HCT116 (cell line): ENCODE measurements around the gene CNTN4. TPM values are rescaled to one million over a fixed set of nuclear protein-coding genes. Genes with fewer than 3 reads are reported as not detected.

Experiments
- ATAC-seq: fragments of 200-7000 bp; cut with Tn5 transposase; 2 replicates; pipeline ENCODE4 v1.9.1; 2020; ENCODE audit warnings: mild to moderate bottlenecking, moderate library complexity
- BruUV-seq: library from RNA; stranded (reverse); fragments of 400-500 nt; replicated peaks from 2 replicates; lab custom pipeline; 2021; lab: Mats Ljungman, UMichigan
- CTCF ChIA-PET: fragments of 300-600 bp; sonication (Branson Sonifier 250); formaldehyde crosslinking; loops from one replicate; lab custom pipeline; 2021; ENCODE audit warnings: antibody characterized with exemption; lab: Charles Lee
- POLR2A ChIA-PET: fragments of 300-600, 350-600 bp; sonication (Branson Sonifier 250); formaldehyde crosslinking; loops from one replicate; lab custom pipeline; 2021; ENCODE audit warnings: antibody characterized with exemption; lab: Charles Lee
- RAD21 ChIA-PET, 2 experiments: fragments of 300-600 bp; sonication (Branson Sonifier 250); formaldehyde crosslinking; loops; one replicate each; lab custom pipeline; 2023; ENCODE audit warnings: low total read pairs in 2 of 2; ENCODE audit not compliant: uncharacterized antibody in 2 of 2, unreplicated experiment in 2 of 2, low non-redundant PET in 1 of 2; lab: Charles Lee
- DNase-seq: peaks from one replicate; pipeline ENCODE4 v3.0.0-alpha.2; 2010; ENCODE audit warnings: low read depth, low spot score
- H2AFZ ChIP-seq: fragments of 200-600 bp; shearing (Covaris generic), sonication (generic); 2 replicates; pipeline ENCODE4 v1.6.1; 2017; ENCODE audit warnings: low read depth, mixed run types, mixed read lengths, antibody characterized with exemption, low read length; ENCODE audit not compliant: poor library complexity, severe bottlenecking
- H3K27ac ChIP-seq: 2 replicates; pipeline ENCODE4 v1.5.1; 2012; ENCODE audit warnings: low read depth, low read length
- H3K27me3 ChIP-seq: fragments of 200-600 bp; sonication (generic); 2 replicates; pipeline ENCODE4 v1.6.1; 2016; ENCODE audit warnings: mixed run types, low read length, mixed read lengths; ENCODE audit not compliant: insufficient read depth
- H3K36me3 ChIP-seq, 2 experiments: fragments of 200-500 bp in 1 of 2; fragments of 200-600 bp in 1 of 2; sonication (Bioruptor generic) in 1 of 2; sonication (generic) in 1 of 2; 2 replicates each; pipeline versions ENCODE4 v1.5.1 to v1.6.1; 2014 to 2016; ENCODE audit warnings: low read length in 2 of 2, inconsistent platforms in 1 of 2, mixed read lengths in 1 of 2, mixed run types in 1 of 2; ENCODE audit not compliant: insufficient read depth in 2 of 2, control insufficient read depth in 1 of 2
- H3K4me1 ChIP-seq, 2 experiments: fragments of 200-600 bp in 1 of 2; sonication (generic) in 1 of 2; 2 replicates each; pipeline versions ENCODE4 v1.5.1 to v1.6.1; 2012 to 2017; ENCODE audit warnings: low read length in 2 of 2, inconsistent platforms in 1 of 2, mild to moderate bottlenecking in 1 of 2, mixed read lengths in 1 of 2, mixed run types in 1 of 2, moderate library complexity in 1 of 2; ENCODE audit not compliant: insufficient read depth in 2 of 2, control insufficient read depth in 1 of 2
- H3K4me2 ChIP-seq: fragments of 200-600 bp; sonication (generic); 2 replicates; pipeline ENCODE4 v1.6.1; 2017; ENCODE audit warnings: mixed run types, low read length, mixed read lengths
- H3K4me3 ChIP-seq, 2 experiments: fragments of 200-600 bp in 1 of 2; sonication (generic) in 1 of 2; replicated peaks in 1 of 2; 2 replicates each; pipeline ENCODE4 v1.5.1; 2011 to 2016; ENCODE audit warnings: low read length in 2 of 2, control low read depth in 1 of 2, low read depth in 1 of 2, mild to moderate bottlenecking in 1 of 2, mixed read lengths in 1 of 2, mixed run types in 1 of 2
- H3K79me2 ChIP-seq: fragments of 200-600 bp; sonication (generic); 2 replicates; pipeline ENCODE4 v1.6.1; 2017; ENCODE audit warnings: mild to moderate bottlenecking, mixed run types, low read length, moderate library complexity, mixed read lengths; ENCODE audit not compliant: insufficient read depth
- H3K9ac ChIP-seq: fragments of 200-600 bp; sonication (generic); 2 replicates; pipeline ENCODE4 v1.6.1; 2016; ENCODE audit warnings: low read length, mixed read lengths
- H3K9me2 ChIP-seq: fragments of 200-600 bp; sonication (generic), shearing (Covaris generic); 2 replicates; pipeline ENCODE4 v1.6.1; 2017; ENCODE audit warnings: mixed run types, mild to moderate bottlenecking, moderate library complexity; ENCODE audit not compliant: insufficient read depth
- H3K9me3 ChIP-seq, 2 experiments: fragments of 200-500 bp in 1 of 2; fragments of 200-600 bp in 1 of 2; sonication (Bioruptor generic) in 1 of 2; sonication (generic) in 1 of 2; 2 replicates each; pipeline ENCODE4 v1.6.1; 2014 to 2017; ENCODE audit warnings: low read length in 2 of 2, mixed read lengths in 2 of 2, inconsistent platforms in 1 of 2, low read depth in 1 of 2, mild to moderate bottlenecking in 1 of 2, mixed run types in 1 of 2, moderate library complexity in 1 of 2; ENCODE audit not compliant: control insufficient read depth in 1 of 2, insufficient read depth in 1 of 2
- H4K20me1 ChIP-seq: fragments of 200-600 bp; sonication (generic), shearing (Covaris generic); 2 replicates; pipeline ENCODE4 v1.6.1; 2017; ENCODE audit warnings: mixed run types, mild to moderate bottlenecking, moderate library complexity; ENCODE audit not compliant: insufficient read depth
- CBX3 ChIP-seq: IDR thresholded peaks from 2 replicates; pipeline ENCODE4 v1.6.1; 2012; ENCODE audit warnings: low read depth
- CEBPB ChIP-seq: IDR thresholded peaks from 2 replicates; pipeline ENCODE4 v1.6.1; 2012; ENCODE audit warnings: low read depth
- ELF1 ChIP-seq: IDR thresholded peaks from 2 replicates; pipeline ENCODE4 v1.6.1; 2012; ENCODE audit warnings: low read depth, borderline replicate concordance
- EZH2 ChIP-seq: fragments of 200-600 bp; sonication (generic); IDR thresholded peaks from 2 replicates; pipeline ENCODE4 v1.6.1; 2017; ENCODE audit warnings: antibody characterized with exemption, mixed run types
- EZH2phosphoT487 ChIP-seq: fragments of 200-600 bp; IDR thresholded peaks from 2 replicates; pipeline ENCODE4 v1.6.1; 2018; ENCODE audit warnings: antibody characterized with exemption, borderline replicate concordance
- FOSL1 ChIP-seq: IDR thresholded peaks from 2 replicates; pipeline ENCODE4 v1.6.1; 2012; ENCODE audit warnings: low read depth
- POLR2A ChIP-seq: IDR thresholded peaks from 2 replicates; pipeline ENCODE4 v1.7.0; 2011; ENCODE audit warnings: borderline replicate concordance; ENCODE audit not compliant: insufficient read depth, insufficient read length; ENCODE audit errors: extremely low read depth
- POLR2AphosphoS5 ChIP-seq: IDR thresholded peaks from 2 replicates; pipeline ENCODE4 v1.6.1; 2011; ENCODE audit warnings: mild to moderate bottlenecking, low read depth, low read length, moderate library complexity
- RAD21 ChIP-seq: IDR thresholded peaks from 2 replicates; pipeline ENCODE4 v1.6.1; 2012; ENCODE audit warnings: low read depth, mild to moderate bottlenecking
- SIN3A ChIP-seq: IDR thresholded peaks from 2 replicates; pipeline ENCODE4 v1.6.1; 2012; ENCODE audit warnings: low read depth
- SP1 ChIP-seq: IDR thresholded peaks from 2 replicates; pipeline ENCODE4 v1.6.1; 2012; ENCODE audit warnings: low read depth
- SRF ChIP-seq: IDR thresholded peaks from 2 replicates; pipeline ENCODE4 v1.6.1; 2012; ENCODE audit warnings: low read depth
- YY1 ChIP-seq: IDR thresholded peaks from 2 replicates; pipeline ENCODE4 v1.6.1; 2011; ENCODE audit warnings: low read length, low read depth, moderate library complexity, mild to moderate bottlenecking; ENCODE audit not compliant: insufficient replicate concordance; ENCODE audit errors: extremely low read depth
- ZFX ChIP-seq: fragments of 450-650 bp; IDR thresholded peaks from 2 replicates; pipeline ENCODE4 v1.6.1; 2017
- ZNF274 ChIP-seq: fragments of 200-500 bp; sonication (Bioruptor generic); IDR thresholded peaks from 2 replicates; pipeline ENCODE4 v1.6.1; 2014; ENCODE audit warnings: mild to moderate bottlenecking, low read depth, low read length, inconsistent platforms
- intact Hi-C: fragments of 100-400 bp; cut with micrococcal nuclease; formaldehyde crosslinking; loops from 2 replicates; pipeline ENCODE4 v1.10.0; 2022
- total RNA-seq: library from RNA; stranded (reverse); gene quantifications from one replicate; pipeline ENCODE4 v1.2.1, GENCODE V29; 2021; ENCODE audit not compliant: unreplicated experiment
- TF ChIP-seq, protein P1 (sequence below), 3 experiments: fragments of 200-600 bp in 1 of 3; sonication (generic) in 1 of 3; IDR thresholded peaks in 2 of 3; conservative IDR thresholded peaks in 1 of 3; 2 replicates each; pipeline ENCODE4 v1.5.1; 2012 to 2017; ENCODE audit warnings: low read depth in 2 of 3, low read length in 2 of 3, antibody characterized with exemption in 1 of 3, borderline replicate concordance in 1 of 3, control low read depth in 1 of 3, mild to moderate bottlenecking in 1 of 3, mixed read lengths in 1 of 3, mixed run types in 1 of 3, moderate library complexity in 1 of 3; ENCODE audit not compliant: insufficient read depth in 1 of 3
- TF ChIP-seq, protein P2 (sequence below): IDR thresholded peaks from 2 replicates; pipeline ENCODE4 v1.6.1; 2012
- TF ChIP-seq, protein P3 (sequence below): IDR thresholded peaks from 2 replicates; pipeline ENCODE4 v1.6.1; 2012; ENCODE audit warnings: low read depth
- TF ChIP-seq, protein P4 (sequence below): IDR thresholded peaks from 2 replicates; pipeline ENCODE4 v1.6.1; 2011; ENCODE audit warnings: mild to moderate bottlenecking, low read length, moderate library complexity; ENCODE audit not compliant: insufficient replicate concordance; ENCODE audit errors: extremely low read depth
- TF ChIP-seq, protein P5 (sequence below): IDR thresholded peaks from 2 replicates; pipeline ENCODE4 v1.6.1; 2012

The CNTN4 gene
- total RNA-seq, 1 experiment from 2014 or later: not detected

DNA sequence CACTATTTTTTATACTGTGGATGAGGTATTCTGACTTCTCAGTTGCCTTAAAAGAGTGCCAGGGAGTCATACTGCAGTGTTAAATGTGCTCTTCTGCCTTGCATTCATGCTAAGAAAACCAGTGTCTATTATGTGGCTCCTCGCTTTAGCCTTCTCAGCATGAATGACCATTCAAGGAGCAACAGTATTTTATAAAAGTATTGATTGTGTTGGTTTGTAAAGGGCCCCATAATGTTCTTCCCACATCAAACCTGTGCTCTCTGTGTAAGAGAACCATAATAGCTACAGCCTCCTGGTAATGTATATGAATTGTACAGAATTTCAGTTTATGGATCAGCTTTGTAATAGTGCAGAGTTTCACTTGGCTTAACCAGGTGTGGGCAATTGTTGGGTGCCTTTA, 316.4 kb downstream of the CNTN4 start:
- BruUV-seq: no TSS peak
- Histone ChIP-seq H3K36me3 (no peaks in the 10 kb centered on the region), H2AFZ (no peak overlapping the region), H3K27ac (no peak overlapping the region), H3K4me3 (no peak overlapping the region), H3K9me2 (no peaks in the 10 kb centered on the region), H3K4me1 (no peaks in the 10 kb centered on the region), H3K9me3 (peaks cover 6 to 14% of the 10 kb centered on the region in 2 experiments; a peak in 2 of 4 replicates), H4K20me1 (no peaks in the 10 kb centered on the region), H3K4me2 (no peak overlapping the region), H3K27me3 (no peaks in the 10 kb centered on the region), H3K9ac (no peak overlapping the region), H3K79me2 (no peaks in the 10 kb centered on the region)
- CTCF ChIA-PET: no interaction called here
- POLR2A ChIA-PET: no interaction called here
- no peak for ATAC-seq
- RAD21 ChIA-PET: no interaction called here
- intact Hi-C loops: no loop called here
- no peak for DNase-seq
- TF ChIP-seq, protein P1, sequence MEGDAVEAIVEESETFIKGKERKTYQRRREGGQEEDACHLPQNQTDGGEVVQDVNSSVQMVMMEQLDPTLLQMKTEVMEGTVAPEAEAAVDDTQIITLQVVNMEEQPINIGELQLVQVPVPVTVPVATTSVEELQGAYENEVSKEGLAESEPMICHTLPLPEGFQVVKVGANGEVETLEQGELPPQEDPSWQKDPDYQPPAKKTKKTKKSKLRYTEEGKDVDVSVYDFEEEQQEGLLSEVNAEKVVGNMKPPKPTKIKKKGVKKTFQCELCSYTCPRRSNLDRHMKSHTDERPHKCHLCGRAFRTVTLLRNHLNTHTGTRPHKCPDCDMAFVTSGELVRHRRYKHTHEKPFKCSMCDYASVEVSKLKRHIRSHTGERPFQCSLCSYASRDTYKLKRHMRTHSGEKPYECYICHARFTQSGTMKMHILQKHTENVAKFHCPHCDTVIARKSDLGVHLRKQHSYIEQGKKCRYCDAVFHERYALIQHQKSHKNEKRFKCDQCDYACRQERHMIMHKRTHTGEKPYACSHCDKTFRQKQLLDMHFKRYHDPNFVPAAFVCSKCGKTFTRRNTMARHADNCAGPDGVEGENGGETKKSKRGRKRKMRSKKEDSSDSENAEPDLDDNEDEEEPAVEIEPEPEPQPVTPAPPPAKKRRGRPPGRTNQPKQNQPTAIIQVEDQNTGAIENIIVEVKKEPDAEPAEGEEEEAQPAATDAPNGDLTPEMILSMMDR (IDR thresholded peaks at IDR 0.05 in 2 of 3, conservative IDR thresholded peaks at IDR 0.05 in 1 of 3; ENCODE audit: borderline replicate concordance in 1 of 3, insufficient read depth in 1 of 3, low read depth in 2 of 3, low read length in 2 of 3): no peak
- no peak for TF ChIP-seq EZH2phosphoT487
- TF ChIP-seq, protein P2, sequence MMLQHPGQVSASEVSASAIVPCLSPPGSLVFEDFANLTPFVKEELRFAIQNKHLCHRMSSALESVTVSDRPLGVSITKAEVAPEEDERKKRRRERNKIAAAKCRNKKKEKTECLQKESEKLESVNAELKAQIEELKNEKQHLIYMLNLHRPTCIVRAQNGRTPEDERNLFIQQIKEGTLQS: no peak
- TF ChIP-seq CBX3: no peak
- no peak for TF ChIP-seq FOSL1
- no peak for TF ChIP-seq RAD21
- no peak for TF ChIP-seq SP1
- TF ChIP-seq SRF: no peak
- TF ChIP-seq POLR2A: no peak
- TF ChIP-seq ZNF274: no peak
- no peak for TF ChIP-seq EZH2
- TF ChIP-seq, protein P3, sequence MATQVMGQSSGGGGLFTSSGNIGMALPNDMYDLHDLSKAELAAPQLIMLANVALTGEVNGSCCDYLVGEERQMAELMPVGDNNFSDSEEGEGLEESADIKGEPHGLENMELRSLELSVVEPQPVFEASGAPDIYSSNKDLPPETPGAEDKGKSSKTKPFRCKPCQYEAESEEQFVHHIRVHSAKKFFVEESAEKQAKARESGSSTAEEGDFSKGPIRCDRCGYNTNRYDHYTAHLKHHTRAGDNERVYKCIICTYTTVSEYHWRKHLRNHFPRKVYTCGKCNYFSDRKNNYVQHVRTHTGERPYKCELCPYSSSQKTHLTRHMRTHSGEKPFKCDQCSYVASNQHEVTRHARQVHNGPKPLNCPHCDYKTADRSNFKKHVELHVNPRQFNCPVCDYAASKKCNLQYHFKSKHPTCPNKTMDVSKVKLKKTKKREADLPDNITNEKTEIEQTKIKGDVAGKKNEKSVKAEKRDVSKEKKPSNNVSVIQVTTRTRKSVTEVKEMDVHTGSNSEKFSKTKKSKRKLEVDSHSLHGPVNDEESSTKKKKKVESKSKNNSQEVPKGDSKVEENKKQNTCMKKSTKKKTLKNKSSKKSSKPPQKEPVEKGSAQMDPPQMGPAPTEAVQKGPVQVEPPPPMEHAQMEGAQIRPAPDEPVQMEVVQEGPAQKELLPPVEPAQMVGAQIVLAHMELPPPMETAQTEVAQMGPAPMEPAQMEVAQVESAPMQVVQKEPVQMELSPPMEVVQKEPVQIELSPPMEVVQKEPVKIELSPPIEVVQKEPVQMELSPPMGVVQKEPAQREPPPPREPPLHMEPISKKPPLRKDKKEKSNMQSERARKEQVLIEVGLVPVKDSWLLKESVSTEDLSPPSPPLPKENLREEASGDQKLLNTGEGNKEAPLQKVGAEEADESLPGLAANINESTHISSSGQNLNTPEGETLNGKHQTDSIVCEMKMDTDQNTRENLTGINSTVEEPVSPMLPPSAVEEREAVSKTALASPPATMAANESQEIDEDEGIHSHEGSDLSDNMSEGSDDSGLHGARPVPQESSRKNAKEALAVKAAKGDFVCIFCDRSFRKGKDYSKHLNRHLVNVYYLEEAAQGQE: no peak
- no peak for TF ChIP-seq YY1
- TF ChIP-seq ELF1: no peak
- no peak for TF ChIP-seq SIN3A
- TF ChIP-seq, protein P4, sequence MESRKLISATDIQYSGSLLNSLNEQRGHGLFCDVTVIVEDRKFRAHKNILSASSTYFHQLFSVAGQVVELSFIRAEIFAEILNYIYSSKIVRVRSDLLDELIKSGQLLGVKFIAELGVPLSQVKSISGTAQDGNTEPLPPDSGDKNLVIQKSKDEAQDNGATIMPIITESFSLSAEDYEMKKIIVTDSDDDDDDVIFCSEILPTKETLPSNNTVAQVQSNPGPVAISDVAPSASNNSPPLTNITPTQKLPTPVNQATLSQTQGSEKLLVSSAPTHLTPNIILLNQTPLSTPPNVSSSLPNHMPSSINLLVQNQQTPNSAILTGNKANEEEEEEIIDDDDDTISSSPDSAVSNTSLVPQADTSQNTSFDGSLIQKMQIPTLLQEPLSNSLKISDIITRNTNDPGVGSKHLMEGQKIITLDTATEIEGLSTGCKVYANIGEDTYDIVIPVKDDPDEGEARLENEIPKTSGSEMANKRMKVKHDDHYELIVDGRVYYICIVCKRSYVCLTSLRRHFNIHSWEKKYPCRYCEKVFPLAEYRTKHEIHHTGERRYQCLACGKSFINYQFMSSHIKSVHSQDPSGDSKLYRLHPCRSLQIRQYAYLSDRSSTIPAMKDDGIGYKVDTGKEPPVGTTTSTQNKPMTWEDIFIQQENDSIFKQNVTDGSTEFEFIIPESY: no peak
- TF ChIP-seq, protein P5, sequence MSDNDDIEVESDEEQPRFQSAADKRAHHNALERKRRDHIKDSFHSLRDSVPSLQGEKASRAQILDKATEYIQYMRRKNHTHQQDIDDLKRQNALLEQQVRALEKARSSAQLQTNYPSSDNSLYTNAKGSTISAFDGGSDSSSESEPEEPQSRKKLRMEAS: no peak
- no peak for TF ChIP-seq POLR2AphosphoS5
- no peak for TF ChIP-seq CEBPB
- no peak for TF ChIP-seq ZFX
- TF ChIP-seq, all 23 proteins: peak for 0
